ENCODE results near the gene RNF125. TPM values are rescaled to one million over a fixed set of nuclear protein-coding genes. Genes with fewer than 3 reads are reported as not detected.

RNF125 gene
- total RNA-seq, 4 donors from 2014 or later, result 7.3 to 24.3 (median 14.0) TPM

DNA sequence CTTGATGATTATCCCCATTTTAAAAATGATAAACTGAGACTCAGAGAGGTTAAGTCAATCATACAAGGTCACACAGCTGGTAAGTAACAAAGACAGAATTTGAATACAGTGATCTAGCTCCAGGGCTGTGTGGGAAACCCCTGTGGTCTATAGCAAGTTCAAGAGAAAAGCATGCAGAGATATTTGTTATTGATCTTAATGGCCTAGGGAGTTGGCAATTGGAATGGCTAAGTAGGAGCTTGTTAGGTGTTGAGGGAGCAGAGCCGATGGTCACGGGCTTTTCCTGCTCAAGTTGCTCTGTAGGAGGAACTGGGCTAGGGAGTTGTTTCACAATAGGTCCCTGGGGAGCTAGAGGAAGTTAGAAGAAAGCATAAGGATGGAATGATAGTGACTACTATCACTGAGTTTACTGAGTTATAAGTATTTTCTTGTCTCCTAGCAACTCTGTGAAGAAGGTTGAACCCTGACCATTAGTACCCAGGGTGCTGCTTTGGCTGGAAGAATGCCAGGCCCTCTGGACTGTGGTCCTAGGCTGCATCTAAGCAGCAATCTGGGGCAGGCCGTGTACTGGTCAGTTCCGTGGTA is 30.0 kb downstream of the RNF125 start:
- no peak for DNase-seq (ENCODE audit: low spot score)
- TF ChIP-seq CTCF (IDR thresholded peaks at IDR 0.05), result no peak
- peak; percentile 61 for ATAC-seq (ENCODE audit: low FRiP score)

- no peak for TF ChIP-seq CTCF (IDR thresholded peaks at IDR 0.05)
- DNase-seq (ENCODE audit: low spot score) (no peak), ATAC-seq (ENCODE audit: low FRiP score) (peak; percentile 25)
Observed at GRCh38 chr18:32049393-32050171, 31.0 kb downstream of the RNF125 start.

DNA sequence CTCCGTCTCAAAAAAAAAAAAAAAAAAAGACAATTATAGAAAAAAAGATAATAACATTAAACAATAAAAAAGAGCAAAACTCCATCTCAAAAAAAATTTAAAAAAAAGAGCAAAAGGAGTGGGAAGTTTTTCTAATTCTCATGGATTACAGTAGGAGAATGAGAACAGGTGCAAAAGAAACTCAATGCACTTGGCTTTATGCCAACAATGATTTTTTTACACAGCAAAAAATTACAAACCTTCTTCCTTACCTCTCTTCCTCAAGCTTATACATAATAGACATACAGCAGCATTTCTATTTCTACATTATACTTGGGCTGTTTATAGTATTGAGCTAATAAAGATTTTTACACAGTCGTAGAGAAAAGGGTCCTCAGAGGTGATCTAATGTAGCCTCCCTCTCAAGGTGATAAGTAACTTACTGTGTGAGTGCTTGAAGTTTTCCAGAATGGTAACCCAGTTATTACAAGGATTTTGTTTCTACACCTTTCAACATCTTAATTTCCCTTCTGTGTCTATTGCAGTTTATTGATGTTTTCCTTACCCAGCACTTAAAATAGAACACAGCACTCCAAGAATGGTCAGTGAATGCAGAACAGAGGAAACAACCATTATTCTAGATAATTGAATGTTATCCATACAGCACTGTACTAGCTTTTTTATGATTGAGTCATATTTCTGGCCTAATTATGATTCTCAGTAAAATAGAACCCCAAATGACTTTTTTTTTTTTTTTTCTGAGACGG is 38.2 kb downstream of the RNF125 start:
- ATAC-seq (ENCODE audit: low FRiP score), result no peak
- no peak for TF ChIP-seq CTCF (IDR thresholded peaks at IDR 0.05)
- DNase-seq (ENCODE audit: low spot score), result no peak

GRCh38 chr18:32057624-32058165 is 39.1 kb downstream of the RNF125 start:
- TF ChIP-seq CTCF (IDR thresholded peaks at IDR 0.05), result no peak
- ATAC-seq (ENCODE audit: low FRiP score), result no peak
- no peak for DNase-seq (ENCODE audit: low spot score)

- no peak for TF ChIP-seq CTCF (IDR thresholded peaks at IDR 0.05)
- ATAC-seq (ENCODE audit: low FRiP score) (no peak), DNase-seq (ENCODE audit: low spot score) (no peak)
Observed at GRCh38 chr18:32060026-32060425, 41.4 kb downstream of the RNF125 start.

DNA sequence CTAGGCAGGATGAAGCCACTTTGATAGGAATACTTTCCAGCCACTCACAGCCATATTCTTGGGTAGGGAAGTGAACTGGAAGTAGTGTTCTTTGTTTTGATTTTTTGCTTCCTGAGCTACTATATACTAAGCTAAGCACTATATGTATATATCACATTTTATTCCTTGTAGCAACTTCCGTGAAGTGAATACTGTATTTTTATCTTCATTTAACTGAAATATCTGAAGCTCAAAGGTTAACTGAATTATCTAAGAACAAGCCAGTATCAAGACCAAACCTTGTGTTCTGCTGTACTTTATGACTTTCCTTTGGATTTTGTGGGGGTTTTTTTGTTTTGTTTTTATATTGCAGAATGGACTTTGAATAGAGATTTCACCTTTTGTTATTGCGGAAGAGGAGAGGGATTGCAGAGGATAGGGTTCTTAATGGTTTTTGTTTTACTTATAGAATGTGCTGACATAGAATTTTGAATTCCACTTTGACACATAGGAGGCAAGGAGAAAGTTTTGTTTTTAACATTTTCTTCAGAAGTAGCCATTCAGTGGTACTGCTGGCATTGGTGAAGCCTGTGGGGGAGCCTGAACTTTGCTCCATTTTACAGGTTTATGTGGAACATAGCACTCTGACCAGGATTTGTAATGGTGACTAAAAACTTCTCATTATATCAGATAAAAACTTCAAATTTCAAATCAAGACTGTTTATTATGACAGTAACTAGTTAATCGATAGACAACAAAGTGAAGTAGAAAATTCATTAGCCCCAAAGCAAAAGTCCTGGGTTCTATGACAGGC is 48.9 kb downstream of the RNF125 start:
- TF ChIP-seq CTCF (IDR thresholded peaks at IDR 0.05), result no peak
- no peak for ATAC-seq (ENCODE audit: low FRiP score)
- DNase-seq (ENCODE audit: low spot score), result no peak
